HepG2 (cell line): ENCODE measurements around the gene C22orf15. TPM values are rescaled to one million over a fixed set of nuclear protein-coding genes. Genes with fewer than 3 reads are reported as not detected.

Experiments used
- ATF3 ChIP-seq: sonication (generic); formaldehyde crosslinking; IDR thresholded peaks from 2 replicates; pipeline ENCODE4 v1.4.0; 2020; ENCODE audit warnings: missing genetic modification reagents
- BCL3 ChIP-seq: sonication (generic); formaldehyde crosslinking; IDR thresholded peaks from 2 replicates; pipeline ENCODE4 v1.5.1; 2020; ENCODE audit warnings: mild to moderate bottlenecking, missing genetic modification reagents, moderate library complexity
- ELF3 ChIP-seq: IDR thresholded peaks from 2 replicates; pipeline ENCODE4 v1.6.1; 2016; ENCODE audit warnings: missing genetic modification reagents, missing compliant biosample characterization
- KLF6 ChIP-seq: IDR thresholded peaks from 2 replicates; pipeline ENCODE4 v1.8.0; 2016; ENCODE audit warnings: missing biosample characterization, missing genetic modification reagents
- MAF1 ChIP-seq: sonication (generic); formaldehyde crosslinking; IDR thresholded peaks from 2 replicates; pipeline ENCODE4 v1.5.0; 2020; ENCODE audit warnings: missing genetic modification reagents, borderline replicate concordance
- REL ChIP-seq: sonication (generic); formaldehyde crosslinking; conservative IDR thresholded peaks from 2 replicates; pipeline ENCODE4 v1.8.0; 2022; ENCODE audit warnings: mild to moderate bottlenecking, missing genetic modification reagents, moderate library complexity
- REST ChIP-seq, 2 experiments: IDR thresholded peaks; 2 replicates each; pipeline ENCODE4 v1.6.1; 2011 to 2012; ENCODE audit warnings: low read length in 2 of 2, borderline replicate concordance in 1 of 2, low read depth in 1 of 2, mild to moderate bottlenecking in 1 of 2, moderate library complexity in 1 of 2
- TAF1 ChIP-seq: sonication (generic); formaldehyde crosslinking; IDR thresholded peaks from 2 replicates; pipeline ENCODE4 v1.4.0; 2020; ENCODE audit warnings: missing genetic modification reagents
- TFDP1 ChIP-seq: IDR thresholded peaks from 2 replicates; pipeline ENCODE4 v1.6.1; 2016; ENCODE audit warnings: missing compliant biosample characterization, missing genetic modification reagents, borderline replicate concordance
- THAP9 ChIP-seq: sonication (generic); formaldehyde crosslinking; IDR thresholded peaks from 2 replicates; pipeline ENCODE4; 2020; ENCODE audit warnings: missing genetic modification reagents, mild to moderate bottlenecking, borderline replicate concordance
- ZBTB37 ChIP-seq: sonication (generic); formaldehyde crosslinking; IDR thresholded peaks from 2 replicates; pipeline ENCODE4 v1.4.0; 2020; ENCODE audit warnings: mild to moderate bottlenecking, missing genetic modification reagents
- ZKSCAN5 ChIP-seq: sonication (generic); formaldehyde crosslinking; IDR thresholded peaks from 2 replicates; pipeline ENCODE4 v1.5.1; 2020; ENCODE audit warnings: mild to moderate bottlenecking, missing genetic modification reagents
- ZNF10 ChIP-seq: sonication (generic); formaldehyde crosslinking; IDR thresholded peaks from 2 replicates; pipeline ENCODE4 v1.4.0; 2020; ENCODE audit warnings: mild to moderate bottlenecking, low read depth, missing genetic modification reagents, borderline replicate concordance
- polyA plus RNA-seq, 8 experiments: library from polyadenylated mRNA; depleted of rRNA in 3 of 8; stranded (reverse) in 7 of 8; unstranded in 1 of 8; fragments of >200 nt; fragmentation: Illumina TruSeq in 4 of 8; extraction: Trizol in 4 of 8; gene quantifications; 2 replicates each; pipeline versions ENCODE4 v1.2.1 to v1.2.3, GENCODE V29; 2011 to 2016; ENCODE audit warnings: low read depth in 4 of 8, missing spikeins in 1 of 8, mixed read lengths in 1 of 8; ENCODE audit not compliant: insufficient read depth in 1 of 8
- total RNA-seq, 5 experiments: library from RNA; depleted of rRNA; stranded (reverse); fragments of >200 nt; fragmentation: Illumina TruSeq; extraction: Trizol; gene quantifications; 2 replicates each; pipeline ENCODE4 v1.2.3, GENCODE V29; 2016; ENCODE audit warnings: low read depth in 1 of 5

Gene C22orf15
- total and polyA plus RNA-seq, 2 of the 13 experiments (the other 11 are each of a cell fraction or from before 2014, with no cell fraction given): not detected

GRCh38 chr22:23767673-23768548 is 5.1 kb downstream of the C22orf15 start, which contains the start of gene CHCHD10 (continued):
- no peak for TF ChIP-seq ZKSCAN5 (CRISPR knock-in tag)
- no peak for TF ChIP-seq ATF3 (CRISPR knock-in tag)
- peak; percentile 81; the same call in 1 of the 2 replicates for TF ChIP-seq REL (CRISPR knock-in tag)
- no peak; the same call in 1 of the 2 replicates for TF ChIP-seq TFDP1 (CRISPR knock-in tag)
- TF ChIP-seq ELF3: no peak; the same call in 1 of the 2 replicates
- no peak; the same call in 1 of the 2 replicates for TF ChIP-seq KLF6 (CRISPR knock-in tag)
- TF ChIP-seq BCL3 (CRISPR knock-in tag): no peak; the same call in 1 of the 2 replicates
- TF ChIP-seq REST (IDR thresholded peaks at IDR 0.05; ENCODE audit: borderline replicate concordance in 1 of 2, low read depth in 1 of 2, low read length in 2 of 2): no peak
- TF ChIP-seq THAP9: peak; percentile 46; the same call in 1 of the 2 replicates
- TF ChIP-seq ZBTB37 (CRISPR knock-in tag): no peak
- TF ChIP-seq ZNF10 (CRISPR knock-in tag): no peak
- peak; percentile 72 for TF ChIP-seq TAF1 (CRISPR knock-in tag)
- peak; percentile 75; the same call in 1 of the 2 replicates for TF ChIP-seq MAF1
